Neural cell (in vitro differentiated cells): ENCODE measurements around the gene RASD1. TPM values are rescaled to one million over a fixed set of nuclear protein-coding genes. Genes with fewer than 3 reads are reported as not detected.

Experiments used
- H2AFZ ChIP-seq: fragments of 200-600, 300-800 bp; sonication (generic), shearing (Covaris generic); 2 replicates; pipeline ENCODE4 v1.6.0; 2014; ENCODE audit warnings: low read depth, mild to moderate bottlenecking, antibody characterized with exemption, low read length, moderate library complexity
- H3F3A ChIP-seq: fragments of 200-600 bp; shearing (Covaris generic); 2 replicates; pipeline ENCODE4 v1.6.1; 2016; ENCODE audit warnings: mild to moderate bottlenecking, moderate library complexity, mixed read lengths, antibody characterized with exemption, low read length; ENCODE audit not compliant: insufficient read depth, poor library complexity, severe bottlenecking
- H3K27ac ChIP-seq: fragments of 200-600, 300-800 bp; sonication (generic), shearing (Covaris generic); 2 replicates; pipeline ENCODE4 v1.5.1; 2014; ENCODE audit warnings: mild to moderate bottlenecking, low read length, moderate library complexity
- H3K27me3 ChIP-seq: fragments of 300-800, 200-600 bp; sonication (generic), shearing (Covaris generic); 2 replicates; pipeline ENCODE4 v1.6.0; 2014; ENCODE audit warnings: mild to moderate bottlenecking, low read depth, low read length, moderate library complexity; ENCODE audit not compliant: insufficient read depth
- H3K36me3 ChIP-seq: fragments of 300-800, 200-600 bp; sonication (generic), shearing (Covaris generic); 2 replicates; pipeline ENCODE4 v1.5.1; 2014; ENCODE audit warnings: mild to moderate bottlenecking, antibody characterized with exemption, low read length, moderate library complexity; ENCODE audit not compliant: insufficient read depth
- H3K4me2 ChIP-seq: fragments of 300-800, 200-600 bp; sonication (generic), shearing (Covaris generic); 2 replicates; pipeline ENCODE4 v1.6.0; 2014; ENCODE audit warnings: mild to moderate bottlenecking, low read length
- H3K4me3 ChIP-seq: fragments of 300-800, 200-600 bp; sonication (generic), shearing (Covaris generic); 2 replicates; pipeline ENCODE4 v1.5.1; 2014; ENCODE audit warnings: mild to moderate bottlenecking, low read length, moderate library complexity
- H3K79me2 ChIP-seq: fragments of 200-600 bp; shearing (Covaris generic); replicated peaks from 2 replicates; pipeline ENCODE4 v1.6.0; 2014; ENCODE audit warnings: mild to moderate bottlenecking, low read length, moderate library complexity; ENCODE audit not compliant: insufficient read depth
- H3K9ac ChIP-seq: fragments of 300-800, 200-600 bp; sonication (generic), shearing (Covaris generic); 2 replicates; pipeline ENCODE4 v1.6.1; 2016; ENCODE audit warnings: mild to moderate bottlenecking, low read length, mixed read lengths
- H3K9me2 ChIP-seq: fragments of 200-600 bp; shearing (Covaris generic); 2 replicates; pipeline ENCODE4 v1.6.1; 2016; ENCODE audit warnings: mild to moderate bottlenecking, low read length, mixed read lengths; ENCODE audit not compliant: insufficient read depth
- H3K9me3 ChIP-seq: fragments of 200-600, 300-800 bp; sonication (generic), shearing (Covaris generic); 2 replicates; pipeline ENCODE4 v1.6.1; 2016; ENCODE audit warnings: mild to moderate bottlenecking, mixed run types, low read length, moderate library complexity, mixed read lengths
- H4K20me1 ChIP-seq: fragments of 200-600 bp; shearing (Covaris generic); 2 replicates; pipeline ENCODE4 v1.6.1; 2016; ENCODE audit warnings: mild to moderate bottlenecking, mixed run types; ENCODE audit not compliant: insufficient read depth
- CTCF ChIP-seq: fragments of 450-650 bp; IDR thresholded peaks from 2 replicates; pipeline ENCODE4 v1.5.1; 2014; ENCODE audit warnings: antibody characterized with exemption, mild to moderate bottlenecking, moderate library complexity; ENCODE audit not compliant: poor library complexity, severe bottlenecking
- EP300 ChIP-seq: fragments of 450-650 bp; conservative IDR thresholded peaks from 2 replicates; pipeline ENCODE4 v1.6.1; 2014; ENCODE audit warnings: antibody characterized with exemption, mild to moderate bottlenecking, moderate library complexity; ENCODE audit not compliant: poor library complexity, severe bottlenecking
- EZH2 ChIP-seq: fragments of 200-600, 300-800 bp; shearing (Covaris generic), sonication (generic); IDR thresholded peaks from 2 replicates; pipeline ENCODE4 v1.6.1; 2014; ENCODE audit warnings: antibody characterized with exemption, low read length, borderline replicate concordance, mild to moderate bottlenecking; ENCODE audit not compliant: insufficient read depth, poor library complexity, severe bottlenecking
- MXI1 ChIP-seq: fragments of 450-650 bp; conservative IDR thresholded peaks from 2 replicates; pipeline ENCODE4 v1.6.1; 2014; ENCODE audit warnings: antibody characterized with exemption, mild to moderate bottlenecking; ENCODE audit not compliant: poor library complexity, severe bottlenecking
- POLR2AphosphoS5 ChIP-seq: IDR thresholded peaks from 2 replicates; pipeline ENCODE4 v1.6.1; 2012
- RAD21 ChIP-seq: fragments of 450-650 bp; conservative IDR thresholded peaks from 2 replicates; pipeline ENCODE4 v1.6.1; 2014; ENCODE audit warnings: antibody characterized with exemption, mild to moderate bottlenecking, moderate library complexity
- REST ChIP-seq: IDR thresholded peaks from 2 replicates; pipeline ENCODE4 v1.6.1; 2012; ENCODE audit warnings: borderline replicate concordance
- SMC3 ChIP-seq: fragments of 450-650 bp; conservative IDR thresholded peaks from 2 replicates; pipeline ENCODE4 v1.6.1; 2014; ENCODE audit warnings: antibody characterized with exemption, mild to moderate bottlenecking, moderate library complexity; ENCODE audit not compliant: poor library complexity
- TAF1 ChIP-seq: IDR thresholded peaks from 2 replicates; pipeline ENCODE4 v1.6.1; 2012; ENCODE audit warnings: low read depth
- polyA plus RNA-seq: library from polyadenylated mRNA; depleted of rRNA; stranded (reverse); fragments of >200 nt; gene quantifications from 2 replicates; pipeline ENCODE4 v1.2.3, GENCODE V29; 2014

RASD1 gene
- polyA plus RNA-seq, 1 donor from 2014 or later: 57.7 TPM

GRCh38 chr17:17509601-17510425, 13.6 kb upstream of the RASD1 start:
- H3K9ac ChIP-seq: no peak overlapping the region
- H3K4me3 ChIP-seq: no peak overlapping the region
- no peak overlapping the region for H2AFZ ChIP-seq
- no peaks in the 10 kb centered on the region for H3K79me2 ChIP-seq
- no peaks in the 10 kb centered on the region for H3K9me2 ChIP-seq
- no peaks in the 10 kb centered on the region for H4K20me1 ChIP-seq
- H3K4me2 ChIP-seq: no peak overlapping the region
- H3F3A ChIP-seq: no peaks in the 10 kb centered on the region
- no peaks in the 10 kb centered on the region for H3K9me3 ChIP-seq
- no peaks in the 10 kb centered on the region for H3K36me3 ChIP-seq
- no peak for TF ChIP-seq REST
- no peak for TF ChIP-seq EP300
- no peak for TF ChIP-seq RAD21
- no peak for TF ChIP-seq MXI1
- no peak for TF ChIP-seq POLR2AphosphoS5
- TF ChIP-seq EZH2: no peak
- no peak for TF ChIP-seq SMC3
- no peak for TF ChIP-seq CTCF
- no peak for TF ChIP-seq TAF1
- no peaks in the 10 kb centered on the region for H3K27me3 ChIP-seq
- no peak overlapping the region for H3K27ac ChIP-seq

- H3K4me3 ChIP-seq: no peak overlapping the region
- H3K27ac ChIP-seq: no peak overlapping the region
- no peaks in the 10 kb centered on the region for H3K9me2 ChIP-seq
- TF ChIP-seq REST (no peak), RAD21 (no peak), MXI1 (no peak)
- H4K20me1 ChIP-seq: no peaks in the 10 kb centered on the region
- H3K27me3 ChIP-seq: no peaks in the 10 kb centered on the region
- no peak overlapping the region for H2AFZ ChIP-seq
- H3K9me3 ChIP-seq: no peaks in the 10 kb centered on the region
- H3K9ac ChIP-seq: no peak overlapping the region
- no peaks in the 10 kb centered on the region for H3F3A ChIP-seq
- H3K4me2 ChIP-seq: no peak overlapping the region
- H3K79me2 ChIP-seq: no peaks in the 10 kb centered on the region
- H3K36me3 ChIP-seq: no peaks in the 10 kb centered on the region
Measured at GRCh38 chr17:17508646-17509591, 12.7 kb upstream of the RASD1 start.
